GM18508 (cell line): ENCODE data around the gene PHF8.

Experiments
- ATAC-seq: cut with Tn5 transposase; IDR thresholded peaks from one replicate; pipeline ENCODE4 v1.9.1; 2021; ENCODE audit warnings: moderate number of reproducible peaks; ENCODE audit not compliant: insufficient read depth, unreplicated experiment

The PHF8 gene

DNA sequence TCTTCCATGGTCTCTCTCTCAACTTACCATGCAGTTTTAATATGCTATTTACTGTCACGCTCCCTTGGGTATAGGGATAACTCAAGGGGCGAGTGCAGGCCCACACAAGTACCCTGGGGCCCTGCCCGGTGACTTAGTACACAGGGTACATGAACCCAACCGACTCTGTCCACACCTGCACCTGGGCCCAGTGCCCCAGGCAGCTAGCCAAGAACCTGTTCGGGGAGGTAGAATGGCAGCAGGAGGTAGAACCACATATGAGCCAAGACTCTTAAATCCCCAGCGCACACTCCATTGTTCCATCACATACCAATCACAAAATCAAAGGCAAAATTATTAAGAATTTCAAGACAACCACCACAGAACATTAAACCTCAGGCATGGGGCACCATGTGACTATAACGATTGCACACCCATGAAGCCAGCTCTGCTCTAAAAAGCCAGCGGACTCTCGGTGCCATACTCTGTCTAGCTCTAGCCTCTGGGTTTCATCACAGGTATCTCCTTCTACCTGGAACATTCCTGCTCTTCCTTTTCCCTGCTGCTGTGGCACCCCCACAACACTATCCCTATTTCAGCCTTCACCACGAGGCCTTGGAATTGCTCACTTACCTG, 14.6 kb downstream of the PHF8 start:
- no peak for ATAC-seq

- ATAC-seq, result no peak
These were observed 19.9 kb downstream of the PHF8 start for GRCh38 chrX:54024350-54024749.

GRCh38 chrX:54012830-54013500, 31.3 kb downstream of the PHF8 start:
- ATAC-seq, result no peak

DNA sequence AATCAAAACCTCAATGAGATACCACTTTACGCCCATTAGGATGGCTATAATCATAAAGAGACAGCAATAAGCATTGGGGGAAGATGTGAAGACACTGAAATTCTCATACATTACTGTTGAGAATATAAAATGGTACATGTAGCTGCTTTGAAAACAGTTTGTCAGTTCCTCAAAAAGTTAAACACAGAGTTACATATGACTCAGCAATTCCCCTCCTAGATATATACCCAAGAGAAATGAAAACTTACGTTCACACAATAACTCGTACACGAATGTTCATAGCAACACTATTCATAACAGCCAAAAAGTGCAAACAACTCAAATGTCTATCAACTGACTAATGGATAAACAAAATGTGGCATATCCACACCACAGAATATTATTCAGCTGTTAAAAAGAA, 36.6 kb downstream of the PHF8 start:
- ATAC-seq, result no peak

- ATAC-seq, result no peak
These were observed 46.5 kb downstream of the PHF8 start for GRCh38 chrX:53997724-53998123.

DNA sequence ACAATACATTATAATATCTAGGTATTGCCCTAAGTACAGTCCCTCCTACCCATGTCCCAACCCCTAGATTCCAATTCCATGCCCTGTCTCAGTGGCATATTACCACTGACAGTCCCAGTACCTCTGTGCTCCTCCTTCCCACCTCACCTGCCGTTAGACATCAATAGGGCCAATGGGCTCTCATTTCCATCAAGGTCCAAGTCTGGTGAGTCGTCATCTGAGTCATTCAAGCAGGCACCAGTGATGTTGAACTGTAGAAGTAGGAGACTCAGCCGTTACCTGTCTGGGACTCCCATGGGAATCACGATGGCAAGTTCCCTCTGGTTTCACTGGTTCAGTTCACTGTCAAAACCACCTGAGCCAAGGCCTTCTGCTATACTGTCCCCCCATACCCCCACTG, 51.7 kb downstream of the PHF8 start:
- ATAC-seq, result no peak

GRCh38 chrX:53990171-53990570, 54.1 kb downstream of the PHF8 start:
- no peak for ATAC-seq

- no peak for ATAC-seq
These were observed 59.4 kb downstream of the PHF8 start for GRCh38 chrX:53984895-53985294.

- ATAC-seq, result no peak
These were observed 69.7 kb downstream of the PHF8 start for GRCh38 chrX:53974529-53974928.

DNA sequence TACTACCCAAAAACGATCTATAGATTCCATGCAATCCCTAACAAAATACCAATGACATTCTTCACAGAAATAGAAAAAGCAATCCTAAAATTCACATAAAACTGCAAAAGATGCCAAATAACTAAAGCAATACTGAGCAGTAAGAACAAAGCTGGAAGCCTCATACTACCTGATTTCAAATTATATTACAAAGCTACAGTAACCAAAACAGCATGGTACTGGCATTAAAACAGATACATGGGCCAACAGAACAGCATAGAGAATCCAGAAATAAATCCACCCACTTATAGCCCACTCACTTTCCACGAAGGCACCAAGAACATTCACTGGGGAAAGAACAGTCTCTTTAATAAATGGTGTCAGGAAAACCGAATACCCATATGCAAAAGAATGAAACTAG, 74.7 kb downstream of the PHF8 start:
- no peak for ATAC-seq

- ATAC-seq, result no peak
These were observed 94.0 kb downstream of the PHF8 start for GRCh38 chrX:53950130-53950733.

DNA sequence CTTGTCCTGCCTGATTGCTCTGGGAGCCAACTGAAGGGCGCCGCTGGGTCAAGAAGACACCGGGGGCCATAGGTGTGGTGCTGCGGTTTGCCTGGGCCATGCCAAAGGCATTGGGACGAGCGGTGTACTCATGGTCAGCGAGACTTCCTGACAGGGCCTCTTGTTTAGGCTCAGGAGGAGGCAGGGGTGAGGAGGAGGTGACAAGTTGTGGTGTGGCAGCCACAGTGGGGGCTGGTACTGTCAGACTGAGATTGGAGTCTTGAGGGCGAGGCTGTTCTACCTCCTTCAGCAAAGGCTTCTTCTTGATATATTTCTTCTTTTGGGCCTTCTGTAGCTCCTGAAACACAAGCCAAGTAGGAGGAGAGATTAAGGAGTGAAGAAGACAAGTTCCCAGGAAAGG, 104.1 kb downstream of the PHF8 start:
- ATAC-seq, result no peak

GRCh38 chrX:53939127-53939526, 105.1 kb downstream of the PHF8 start:
- ATAC-seq, result no peak

DNA sequence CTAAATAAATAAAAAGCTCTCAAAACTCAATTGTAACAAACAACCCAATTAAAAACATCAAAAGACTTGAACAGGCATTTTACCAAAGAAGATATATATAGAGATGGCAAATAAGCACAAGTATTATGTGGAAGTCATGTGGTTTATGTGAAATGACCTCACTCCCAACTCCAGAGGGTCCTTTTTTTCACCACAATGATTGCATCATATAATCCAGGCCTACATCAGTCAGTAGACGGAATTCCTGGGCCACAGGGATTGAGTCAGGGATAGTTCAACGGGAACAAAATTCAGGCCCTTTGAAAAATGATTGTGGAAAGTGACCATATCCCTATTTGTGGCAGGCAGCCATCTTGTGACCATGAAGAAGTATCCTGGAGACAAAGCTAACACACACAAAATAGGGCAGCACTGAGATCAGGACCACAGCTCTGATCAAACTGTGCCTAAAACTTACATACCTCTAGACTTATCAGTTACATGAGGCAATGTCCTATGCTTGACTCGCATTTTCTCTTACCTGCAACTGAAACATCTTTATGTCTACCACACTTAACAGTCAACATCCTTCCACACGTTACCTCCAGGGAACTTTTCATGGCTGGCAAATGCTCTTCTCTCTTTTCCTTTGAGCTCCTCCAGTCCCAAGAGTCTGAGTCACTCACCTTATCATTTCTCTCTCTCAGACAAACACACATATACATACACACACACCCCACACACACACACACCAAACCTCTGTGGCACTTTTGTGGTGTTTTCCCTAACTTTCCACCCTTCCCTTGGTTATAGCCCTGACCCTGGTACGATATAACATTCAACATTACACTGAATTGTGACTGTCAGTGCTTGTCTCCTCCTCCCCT, 113.5 kb downstream of the PHF8 start:
- ATAC-seq, result no peak

GRCh38 chrX:53926030-53926429, 118.2 kb downstream of the PHF8 start:
- no peak for ATAC-seq

DNA sequence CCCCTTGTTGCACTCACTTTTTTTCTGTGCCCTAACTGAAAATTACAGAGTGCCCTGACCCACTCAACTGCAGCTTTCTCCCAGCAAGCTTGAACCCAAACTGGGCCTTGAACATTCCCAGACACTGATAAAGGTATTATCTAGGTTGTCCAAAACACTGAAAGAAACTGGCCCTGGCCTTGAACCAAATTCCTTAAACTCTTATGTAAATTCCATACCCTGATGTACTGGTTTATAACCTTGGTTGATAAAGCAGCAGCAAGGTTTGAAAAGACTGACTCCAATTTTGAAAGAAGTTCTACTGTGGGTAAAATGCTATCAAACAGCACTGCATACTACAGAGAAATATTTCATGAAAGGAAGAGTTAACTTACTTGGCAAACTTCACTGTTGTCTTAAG, 125.6 kb downstream of the PHF8 start:
- no peak for ATAC-seq

DNA sequence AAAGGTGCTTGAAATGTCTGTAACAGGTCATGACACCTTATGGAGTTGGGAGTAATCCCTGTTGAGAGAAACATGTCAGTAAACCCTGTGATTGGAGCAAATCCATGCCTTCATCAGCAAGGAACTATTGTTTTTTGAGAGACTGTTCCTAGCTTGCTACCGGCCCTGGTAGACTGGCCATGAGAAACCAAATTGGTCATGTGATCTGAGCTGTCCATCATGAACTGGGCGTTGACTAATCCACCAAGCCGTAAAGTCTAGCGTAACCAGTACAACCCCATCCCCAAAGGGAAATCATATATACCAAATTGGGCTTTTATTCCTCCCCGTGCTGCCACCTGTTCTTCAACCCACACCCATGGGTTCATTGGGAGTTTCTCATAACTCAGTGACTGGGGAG, 143.7 kb downstream of the PHF8 start:
- no peak for ATAC-seq

GRCh38 chrX:53895270-53895669, 149.0 kb downstream of the PHF8 start:
- ATAC-seq, result no peak
